ENCODE measurements around the gene SMG7.

SMG7 gene

DNA sequence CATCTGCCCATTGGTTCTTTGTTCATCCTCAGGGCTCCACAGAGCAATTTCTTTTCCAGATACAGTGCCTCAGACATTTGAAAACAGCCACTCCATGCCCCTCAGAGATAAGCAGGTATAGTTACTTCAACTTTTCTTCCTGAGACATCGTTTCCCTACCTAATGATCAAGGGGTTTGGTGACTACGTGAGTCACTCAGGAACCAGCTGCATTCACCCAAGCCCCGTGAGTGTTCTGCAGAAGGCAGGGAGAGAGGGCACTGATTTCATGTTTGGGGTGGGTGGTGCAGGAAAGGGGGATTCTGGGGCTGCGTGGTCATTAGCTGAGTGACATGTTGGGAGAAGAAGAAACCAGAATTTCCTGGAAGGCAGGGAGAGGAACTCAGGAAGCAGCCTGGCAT, 93.0 kb downstream of the SMG7 start:
- no peak for DNase-seq (ENCODE audit: low read depth in 2 of 3, low spot score in 2 of 3)

DNA sequence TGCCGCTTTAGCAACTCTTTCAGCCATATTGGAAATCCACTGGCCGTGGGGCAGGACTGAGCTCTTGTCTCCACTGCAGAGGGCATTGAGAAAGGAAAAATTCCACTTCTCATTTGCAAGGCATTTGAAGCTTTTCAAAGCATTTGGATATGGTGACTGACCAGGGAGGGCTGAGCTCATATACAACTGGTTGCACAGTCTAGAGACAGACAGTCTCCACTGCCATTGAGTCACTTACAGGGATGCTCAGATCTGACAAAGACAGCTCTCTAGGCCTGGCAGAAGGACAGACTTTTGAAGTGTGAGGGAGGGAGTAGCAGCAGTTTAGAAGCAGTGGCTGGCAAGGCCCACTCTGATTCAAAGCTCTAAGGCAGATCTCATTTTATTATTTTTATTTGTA, 93.7 kb downstream of the SMG7 start:
- no peak for DNase-seq (ENCODE audit: low read depth in 2 of 3, low spot score in 2 of 3)

DNA sequence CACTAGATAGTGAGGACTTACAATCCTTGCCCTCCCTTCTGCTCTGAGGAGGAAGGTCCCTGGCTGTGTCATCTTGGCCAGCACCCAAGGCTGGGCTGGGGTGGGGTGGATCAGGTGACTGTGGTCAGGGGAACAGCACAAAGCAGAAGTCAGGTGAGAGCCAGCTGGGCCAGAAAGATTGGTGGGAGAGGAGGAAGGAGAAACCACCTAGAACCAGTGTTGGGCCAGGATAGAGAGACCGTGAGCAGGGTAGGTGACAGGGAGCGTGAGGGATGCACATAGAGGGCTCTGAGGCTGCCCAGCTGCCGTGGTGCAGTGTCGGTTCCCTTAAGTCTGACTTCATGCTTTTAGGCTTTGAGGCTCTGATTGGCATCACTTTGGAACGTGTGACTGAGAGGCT, 95.3 kb downstream of the SMG7 start:
- DNase-seq (ENCODE audit: low read depth in 2 of 3, low spot score in 2 of 3): no peak

DNA sequence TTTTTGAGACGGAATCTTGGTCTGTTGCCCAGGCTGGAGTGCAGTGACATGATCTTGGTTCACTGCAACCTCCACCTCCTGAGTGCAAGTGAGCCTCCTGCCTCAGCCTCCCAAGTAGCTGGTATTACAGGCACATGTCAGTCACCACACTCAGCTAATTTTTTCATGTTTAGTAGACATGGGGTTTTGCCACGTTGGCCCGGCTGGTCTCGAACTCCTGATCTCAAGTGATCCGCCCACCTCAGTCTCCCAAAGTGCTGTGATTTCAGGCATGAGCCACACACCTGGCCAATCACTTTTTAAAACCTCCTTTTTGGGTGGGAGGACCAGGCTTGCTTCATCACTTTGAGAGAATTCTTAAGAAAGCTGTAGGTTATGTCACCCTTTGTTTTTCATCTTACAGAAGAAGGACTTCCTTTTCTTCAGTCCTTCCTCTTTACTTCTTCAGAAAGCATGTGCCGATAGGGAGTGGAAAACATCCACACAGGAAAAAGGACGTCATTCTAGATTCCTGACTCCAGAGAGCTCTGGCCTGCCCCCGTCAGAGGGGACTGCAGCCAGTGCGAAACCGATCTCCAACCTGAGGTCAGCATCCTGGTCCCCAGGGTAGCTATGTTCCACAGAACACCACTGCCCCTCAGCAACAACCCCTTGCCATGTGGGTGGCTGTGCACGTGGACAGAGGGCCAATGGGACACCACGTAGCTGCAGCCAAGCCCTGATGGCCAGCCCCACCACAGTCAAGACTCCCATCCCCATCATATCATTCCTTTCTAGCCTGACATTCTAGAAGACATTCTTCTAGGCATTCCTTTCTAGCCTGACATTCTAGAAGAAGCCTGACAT, 96.1 kb downstream of the SMG7 start:
- no peak for DNase-seq (ENCODE audit: low read depth in 2 of 3, low spot score in 2 of 3)

DNA sequence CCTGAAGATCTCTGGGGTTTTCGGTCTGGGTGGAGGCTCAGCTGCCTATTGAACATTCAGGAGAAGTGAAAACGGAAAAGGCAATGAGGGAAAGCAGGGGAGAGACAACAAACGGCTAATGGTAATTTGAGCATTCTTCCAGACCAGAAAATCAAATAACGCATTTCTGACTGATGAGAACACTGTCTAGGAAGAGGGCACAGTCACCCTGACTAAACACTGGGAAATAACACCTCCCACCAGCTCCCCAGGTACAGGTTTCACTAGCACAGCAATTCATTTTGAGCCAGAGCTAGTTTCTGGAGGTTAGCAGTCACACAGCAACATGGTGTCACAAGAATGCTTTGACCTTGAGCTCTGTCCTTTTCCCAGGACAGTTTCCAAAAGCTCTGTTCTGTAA, 96.8 kb downstream of the SMG7 start:
- no peak for DNase-seq (ENCODE audit: low read depth in 2 of 3, low spot score in 2 of 3)

DNA sequence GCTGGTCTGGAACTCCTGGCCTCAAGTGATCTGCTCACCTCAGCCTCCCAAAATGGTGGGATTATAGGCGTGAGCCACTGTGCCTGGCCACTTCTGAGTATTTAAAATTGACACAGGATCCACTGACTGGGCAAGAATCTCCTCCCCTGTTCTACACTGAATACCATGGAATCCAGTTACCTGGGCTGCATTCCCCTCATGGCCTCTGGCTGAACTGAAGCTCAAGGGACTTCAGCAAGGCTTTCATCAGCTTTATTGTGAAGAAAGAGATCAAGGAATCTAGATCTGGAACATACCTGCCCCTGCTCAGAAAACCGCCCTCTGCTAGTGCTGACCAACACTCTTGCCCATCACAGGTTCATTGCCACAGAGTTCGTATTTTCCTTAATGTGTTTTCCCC, 97.5 kb downstream of the SMG7 start:
- no peak for DNase-seq (ENCODE audit: low read depth in 2 of 3, low spot score in 2 of 3)

DNA sequence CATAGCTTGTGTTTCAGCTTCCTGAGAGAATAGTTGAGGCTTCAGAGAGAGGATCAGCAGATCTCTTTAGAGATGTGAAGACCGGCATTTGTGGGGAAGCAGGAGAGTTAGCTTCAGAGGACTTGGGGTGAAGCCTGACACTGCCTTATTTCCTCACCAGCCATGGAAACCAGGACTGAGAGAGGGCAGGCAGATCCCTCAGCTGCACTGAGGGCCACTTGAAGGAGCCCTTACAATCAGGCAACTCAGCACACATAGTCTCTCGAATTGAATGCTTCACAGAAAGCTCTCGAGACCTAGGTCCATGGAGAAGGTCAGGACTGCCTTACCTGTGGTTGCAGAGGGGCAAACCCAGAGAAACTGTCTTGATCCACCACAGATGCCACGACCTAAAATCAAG, 98.2 kb downstream of the SMG7 start:
- no peak for DNase-seq (ENCODE audit: low read depth in 2 of 3, low spot score in 2 of 3)

DNA sequence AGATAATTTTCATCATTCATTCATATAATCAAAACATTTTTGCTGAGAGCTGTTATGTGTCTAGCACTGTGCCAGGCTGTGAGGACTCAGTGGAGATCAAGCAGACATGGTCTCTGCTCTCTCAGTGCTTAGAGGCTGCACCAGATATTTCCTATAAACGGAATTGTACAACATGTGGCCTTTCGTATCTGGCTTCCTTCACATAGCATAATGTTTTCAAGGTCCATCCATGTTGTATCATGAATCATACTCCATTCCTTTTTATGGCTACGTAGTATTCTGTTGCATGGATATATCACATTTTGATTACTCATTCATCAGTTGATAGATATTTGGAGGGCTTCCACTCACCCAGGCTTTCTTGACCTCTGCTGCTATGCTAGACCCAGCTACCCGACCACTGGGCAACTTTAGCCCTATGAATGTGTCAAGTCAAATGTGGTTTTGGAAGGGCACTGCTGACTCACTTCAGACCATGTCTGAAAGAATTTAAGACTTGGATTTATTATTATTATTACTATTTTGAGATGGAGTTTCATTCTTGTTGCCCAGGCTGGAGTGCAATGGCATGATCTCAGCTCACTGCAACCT, 99.5 kb downstream of the SMG7 start:
- DNase-seq (ENCODE audit: low read depth in 2 of 3, low spot score in 2 of 3): no peak

DNA sequence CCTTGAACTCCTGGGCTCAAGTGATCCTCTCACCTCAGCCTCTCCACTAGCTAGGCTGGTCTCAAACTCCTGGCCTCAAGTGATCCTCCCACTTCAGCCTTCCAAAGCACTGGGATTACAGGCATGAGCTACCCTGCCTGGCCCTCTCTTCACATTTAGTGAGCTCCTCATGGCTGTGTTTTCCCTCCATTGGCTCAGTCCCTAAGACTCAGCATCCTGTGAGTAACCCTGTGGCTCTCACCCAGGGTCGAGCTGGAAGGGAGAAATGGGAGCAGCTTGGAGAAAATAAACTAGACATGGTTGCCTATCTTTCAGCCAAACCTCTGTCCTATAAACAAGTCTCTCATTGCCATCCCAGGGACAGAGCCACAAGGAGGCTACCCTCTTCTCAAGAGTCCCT, 100.4 kb downstream of the SMG7 start:
- DNase-seq (ENCODE audit: low read depth in 2 of 3, low spot score in 2 of 3): no peak

DNA sequence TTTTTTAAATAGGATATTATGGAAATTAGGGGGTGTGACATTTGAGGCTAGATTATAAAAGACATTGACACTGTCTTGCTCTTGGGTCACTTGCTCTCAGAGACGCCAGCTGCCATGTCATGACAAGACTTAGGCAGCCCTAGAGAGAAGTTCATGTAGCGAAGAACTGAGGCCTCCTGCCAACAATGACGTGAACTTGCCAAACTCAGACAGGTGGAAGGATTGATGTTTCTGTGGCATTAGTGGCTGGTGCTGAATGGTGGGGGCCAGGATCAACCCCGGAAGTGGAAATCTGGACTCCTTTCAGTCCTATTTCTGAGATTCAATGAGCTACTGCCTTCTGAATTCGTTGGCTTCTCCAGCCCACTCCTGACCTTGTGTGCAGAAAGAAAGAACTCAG, 103.3 kb downstream of the SMG7 start:
- DNase-seq (ENCODE audit: low read depth in 2 of 3, low spot score in 2 of 3): no peak

DNA sequence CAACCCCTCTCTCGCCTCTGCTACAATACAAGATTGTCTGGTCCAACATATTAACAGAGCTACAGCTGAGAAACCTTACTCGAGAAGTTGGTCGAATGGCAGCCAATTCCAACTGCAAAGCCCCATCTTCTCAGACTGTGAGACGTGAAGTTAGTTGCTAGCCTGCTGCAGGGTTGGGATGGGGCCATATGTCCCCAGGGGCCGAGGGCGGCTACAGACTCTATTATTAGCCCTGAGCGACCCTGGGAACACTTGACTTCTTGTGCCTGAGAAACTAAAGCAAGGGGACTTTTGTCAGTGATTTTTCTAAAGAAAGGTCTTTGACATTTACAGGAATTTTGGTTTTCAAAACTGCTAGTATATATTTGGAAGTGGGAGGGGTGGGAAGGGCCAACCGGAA, 104.2 kb downstream of the SMG7 start:
- DNase-seq (ENCODE audit: low read depth in 2 of 3, low spot score in 2 of 3): no peak

DNA sequence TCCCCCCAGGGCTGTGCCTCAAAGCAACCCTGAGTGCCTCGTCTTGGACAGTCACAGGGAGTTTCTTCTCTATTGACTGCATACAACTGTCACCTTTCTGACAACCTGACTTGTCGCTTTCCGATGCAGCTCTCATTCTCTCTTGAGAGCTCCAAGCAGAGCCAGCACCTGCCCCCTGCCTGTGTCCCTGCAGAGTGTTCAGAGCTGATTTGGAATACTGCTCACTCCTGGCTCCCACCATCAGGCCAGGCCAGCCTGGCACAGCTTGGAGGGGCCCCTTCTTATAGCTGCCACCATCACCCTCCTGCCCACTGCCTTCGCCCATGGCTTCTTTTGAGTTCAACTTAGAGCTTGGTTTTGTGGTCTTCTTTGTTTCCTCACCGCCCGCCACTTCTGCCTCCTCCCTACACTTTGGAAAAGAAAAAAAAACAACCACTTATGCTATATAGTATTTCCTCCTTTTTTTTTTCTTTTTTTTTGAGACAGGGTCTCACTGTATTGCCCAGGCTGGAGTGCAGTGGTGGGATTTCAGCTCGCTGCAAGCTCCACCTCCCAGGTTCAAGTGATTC, 105.7 kb downstream of the SMG7 start:
- DNase-seq (ENCODE audit: low read depth in 2 of 3, low spot score in 2 of 3): no peak

DNA sequence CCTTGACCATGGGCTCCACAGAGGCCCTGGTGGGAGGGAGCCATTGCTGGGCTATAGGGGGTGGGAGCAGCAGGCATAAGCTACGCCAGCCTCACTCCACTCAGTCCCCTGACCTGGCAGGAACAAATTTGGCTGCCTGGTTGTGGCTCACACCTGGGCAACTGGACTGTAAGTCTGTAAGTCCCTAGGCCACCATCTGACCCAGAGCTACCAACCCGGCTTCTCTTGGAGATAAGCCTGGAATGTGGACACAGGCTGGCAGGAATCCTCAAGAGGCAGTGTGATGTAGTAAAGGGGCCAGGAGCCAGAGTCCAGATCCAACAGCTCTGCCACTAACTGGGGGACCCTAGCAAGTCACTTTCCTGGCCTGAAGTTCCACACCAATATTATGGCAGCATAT, 106.6 kb downstream of the SMG7 start:
- DNase-seq (ENCODE audit: low read depth in 2 of 3, low spot score in 2 of 3): no peak

DNA sequence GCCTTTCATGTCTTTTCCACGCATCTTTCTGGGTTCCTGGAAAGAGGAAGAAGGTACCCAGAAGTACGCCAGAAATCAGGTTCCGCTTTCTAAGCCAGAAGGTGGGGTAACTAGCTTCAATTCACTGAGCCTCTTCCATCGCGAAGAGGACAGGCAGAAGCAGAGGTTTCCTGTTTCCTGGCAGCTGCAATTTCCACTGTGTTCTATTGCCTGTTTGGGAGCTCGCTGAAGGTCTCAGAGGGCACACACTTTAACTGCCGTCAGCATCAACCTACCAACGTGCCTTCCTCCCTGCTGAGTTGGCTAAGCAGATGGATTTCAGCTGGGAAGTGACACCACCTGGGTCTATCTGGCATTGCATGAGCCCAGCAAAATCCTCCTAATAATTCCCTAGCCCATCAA, 108.0 kb downstream of the SMG7 start:
- no peak for DNase-seq (ENCODE audit: low read depth in 2 of 3, low spot score in 2 of 3)

DNA sequence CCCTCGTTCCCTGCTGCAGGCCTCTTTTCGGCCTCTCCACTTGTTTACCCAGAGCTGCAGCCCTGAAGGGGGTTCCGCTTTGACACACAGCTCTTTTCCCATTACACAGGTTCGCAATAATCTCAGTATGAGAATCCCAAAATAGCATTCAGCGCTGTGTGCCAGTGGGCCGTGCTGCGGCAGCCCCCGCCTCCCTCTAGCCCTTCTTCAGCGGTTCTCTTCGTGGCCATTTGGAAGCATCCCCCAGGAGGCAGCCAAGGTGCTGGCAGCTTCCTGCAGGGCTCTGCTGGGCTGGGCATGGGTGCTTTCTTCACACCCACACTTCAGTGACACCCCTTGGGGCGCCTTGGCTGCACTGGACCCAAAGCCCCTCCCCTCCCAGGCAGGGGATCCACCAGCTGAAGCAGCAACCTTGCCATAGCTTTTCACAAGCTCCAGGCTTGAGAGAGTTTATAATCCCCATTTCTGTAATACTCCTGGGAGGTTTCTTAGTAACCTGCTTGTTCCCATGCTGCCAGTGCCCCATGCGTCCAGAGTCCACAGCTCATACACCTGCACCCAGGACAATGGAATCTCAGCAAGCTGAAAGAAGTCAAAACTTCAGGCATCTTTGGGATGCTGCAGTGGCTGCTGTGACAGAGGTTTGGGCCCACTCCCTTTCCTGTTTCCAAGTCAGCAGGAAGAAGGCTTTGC, 109.9 kb downstream of the SMG7 start:
- no peak for DNase-seq (ENCODE audit: low read depth in 2 of 3, low spot score in 2 of 3)

DNA sequence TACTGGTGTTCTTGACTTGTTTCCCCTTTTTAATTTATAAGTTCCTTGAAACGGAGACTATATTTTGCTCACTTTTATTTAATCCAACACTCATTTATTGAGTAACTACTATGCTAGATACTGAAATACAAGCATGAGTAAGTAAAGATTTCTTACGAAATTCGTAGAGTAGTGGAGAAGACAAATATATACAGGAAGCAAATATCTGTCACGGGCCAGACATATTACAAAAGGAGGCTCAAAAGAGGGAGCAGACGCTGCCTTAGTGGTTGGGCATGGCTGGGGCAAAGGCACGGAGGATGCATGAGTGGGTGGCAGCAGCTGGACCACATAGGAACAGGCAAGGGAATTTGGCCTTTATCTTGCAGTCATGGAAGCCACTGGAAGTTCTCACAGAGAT, 111.2 kb downstream of the SMG7 start:
- no peak for DNase-seq (ENCODE audit: low read depth in 2 of 3, low spot score in 2 of 3)

DNA sequence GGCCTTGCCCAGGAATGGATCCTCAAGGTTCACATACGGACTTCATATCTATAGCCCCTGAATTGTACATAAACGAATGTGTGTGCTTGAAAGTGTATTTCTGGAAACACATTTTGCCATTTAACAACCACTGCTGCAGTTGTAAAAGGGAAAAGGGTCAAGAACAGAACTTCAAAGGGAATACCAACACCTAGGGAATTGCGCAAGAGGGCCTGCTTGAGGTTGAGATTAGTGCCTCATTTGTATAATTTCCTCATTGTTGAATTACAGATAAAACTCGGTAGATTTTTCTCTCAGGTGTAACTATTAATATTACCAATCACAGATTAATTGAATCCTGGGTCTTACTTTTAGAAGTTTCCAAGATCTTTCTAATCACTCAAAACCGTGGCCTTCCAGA, 111.8 kb downstream of the SMG7 start:
- DNase-seq (ENCODE audit: low read depth in 2 of 3, low spot score in 2 of 3): no peak

DNA sequence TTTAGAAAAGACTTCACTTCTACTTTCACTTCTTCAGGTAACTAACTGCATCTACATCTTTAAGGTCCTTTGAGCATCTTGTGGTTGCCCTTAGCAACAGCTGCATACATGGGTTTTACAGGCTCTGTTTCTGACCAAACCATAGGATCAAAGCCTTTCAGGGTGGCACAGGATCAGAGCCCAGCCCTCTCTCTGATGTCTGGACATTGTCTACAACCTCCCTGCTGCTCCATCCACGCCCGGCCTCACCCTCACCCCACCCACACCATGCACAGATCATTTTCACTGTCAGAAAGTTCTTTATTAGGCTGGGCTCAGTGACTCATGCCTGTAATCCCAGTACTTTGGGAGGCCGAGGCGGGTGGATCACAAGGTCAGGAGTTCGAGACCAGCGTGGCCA, 112.7 kb downstream of the SMG7 start:
- no peak for DNase-seq (ENCODE audit: low read depth in 2 of 3, low spot score in 2 of 3)

DNA sequence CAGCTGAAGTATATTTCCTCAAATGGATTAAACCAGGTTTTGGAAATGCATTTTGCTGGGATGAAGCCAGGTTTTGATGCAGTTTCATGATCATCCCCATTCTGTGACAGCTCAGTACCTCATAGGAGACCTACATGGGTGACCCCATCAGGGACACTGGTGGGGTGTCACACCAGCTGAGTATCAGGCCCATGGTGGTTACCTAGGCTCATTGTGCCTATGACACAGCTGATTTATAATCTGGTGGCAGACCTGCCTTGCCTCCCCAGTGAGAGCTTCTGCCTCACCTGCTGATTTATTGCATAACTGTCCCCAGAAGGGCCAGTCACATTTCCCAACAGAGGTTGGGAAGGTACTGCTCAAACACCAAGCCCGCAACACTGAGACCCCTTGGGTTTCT, 114.2 kb downstream of the SMG7 start:
- DNase-seq (ENCODE audit: low read depth in 2 of 3, low spot score in 2 of 3): no peak

DNA sequence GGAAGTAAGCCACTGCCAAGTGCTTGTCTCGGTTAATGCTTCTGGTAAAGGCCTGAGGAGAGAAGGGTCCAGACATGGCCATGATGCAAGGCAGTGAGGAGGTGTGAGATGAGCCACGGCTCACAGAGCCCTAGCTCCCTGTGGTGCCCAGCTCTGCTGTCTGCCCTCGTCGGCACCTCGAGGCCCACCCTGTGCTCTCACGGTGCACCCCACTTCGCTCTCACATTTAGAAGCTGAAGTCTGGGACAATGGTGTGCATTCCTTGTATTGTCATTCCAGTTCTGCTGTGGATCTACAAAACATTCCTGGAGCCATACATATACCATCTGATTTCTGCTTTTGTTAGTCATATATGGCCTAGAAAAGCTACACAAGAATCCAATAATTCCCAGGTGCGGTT, 114.6 kb downstream of the SMG7 start:
- no peak for DNase-seq (ENCODE audit: low read depth in 2 of 3, low spot score in 2 of 3)

DNA sequence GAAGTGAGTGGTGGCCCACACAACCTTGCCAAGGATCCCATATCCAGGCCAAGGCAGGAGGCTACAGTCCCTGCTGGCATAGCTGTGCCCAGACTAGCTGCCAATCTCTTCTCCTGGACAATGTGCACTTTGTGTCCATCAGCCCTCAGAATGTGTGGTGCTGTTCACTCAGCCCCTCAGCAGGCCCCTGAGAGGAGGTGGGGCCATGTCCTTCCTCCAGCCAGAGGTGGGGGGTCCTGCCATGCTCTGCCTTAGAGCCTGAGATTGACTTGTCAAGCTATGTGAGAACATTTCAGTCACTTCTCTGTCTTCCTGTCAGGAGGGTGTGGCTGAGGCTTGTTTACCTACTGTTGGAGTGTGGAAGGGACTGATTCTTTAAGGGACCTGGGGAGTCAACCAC, 116.5 kb downstream of the SMG7 start:
- no peak for DNase-seq (ENCODE audit: low read depth in 2 of 3, low spot score in 2 of 3)

DNA sequence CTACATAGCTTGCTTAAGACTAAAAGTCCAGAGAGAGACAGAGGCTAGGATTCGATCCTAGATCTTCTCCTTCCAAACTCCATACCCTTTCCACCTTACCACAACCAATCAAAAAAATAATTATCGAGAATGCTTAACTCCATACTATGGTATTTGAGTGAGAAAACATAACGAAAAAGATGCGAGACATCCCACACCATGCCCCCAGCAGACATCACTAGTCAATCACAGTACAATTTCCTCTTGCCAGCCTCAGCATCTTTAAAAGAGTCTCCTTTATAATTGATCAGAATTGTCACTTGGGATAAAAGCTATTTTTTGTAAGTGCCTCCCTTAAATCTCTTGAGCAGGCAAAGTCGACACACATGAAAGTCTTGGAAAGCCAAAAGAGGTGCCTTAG, 117.1 kb downstream of the SMG7 start:
- DNase-seq (ENCODE audit: low read depth in 2 of 3, low spot score in 2 of 3): no peak
